Sigmoid colon (tissue), 7 donors: ENCODE measurements around the gene TIMP3. TPM values are rescaled to one million over a fixed set of nuclear protein-coding genes. Genes with fewer than 3 reads are reported as not detected.

Experiments used
- DNase-seq: peaks from one replicate; pipeline ENCODE4 v3.0.0-alpha.2; 2019
- H3K27ac ChIP-seq, 4 donors: fragments of 200-600 bp; sonication (generic); one replicate each; pipeline ENCODE4 v1.5.1; 2016 to 2019; ENCODE audit warnings: mild to moderate bottlenecking in 1 of 4
- H3K27me3 ChIP-seq, 3 donors: fragments of 200-600 bp; sonication (generic); one replicate each; pipeline ENCODE4 v1.5.1; 2019; ENCODE audit warnings: mild to moderate bottlenecking in 1 of 3
- H3K36me3 ChIP-seq, 4 donors: fragments of 200-600 bp; sonication (generic); one replicate each; pipeline ENCODE4 v1.5.1; 2016 to 2019
- H3K4me1 ChIP-seq, 4 donors: fragments of 200-600 bp; sonication (generic); one replicate each; pipeline ENCODE4 v1.5.1; 2017 to 2019
- H3K4me3 ChIP-seq, 4 donors: fragments of 200-600 bp; sonication (generic); one replicate each; pipeline ENCODE4 v1.5.1; 2017 to 2019; ENCODE audit warnings: mild to moderate bottlenecking in 2 of 4, moderate library complexity in 1 of 4
- H3K9me3 ChIP-seq, 4 donors: fragments of 200-600 bp in 3 of 4; sonication (generic) in 3 of 4; one replicate each; pipeline versions ENCODE4 v1.5.1 to v1.6.1; 2013 to 2019
- EP300 ChIP-seq, 4 donors: sonication (generic); formaldehyde crosslinking; IDR thresholded peaks; one replicate each; pipeline ENCODE4 v1.6.1; 2017; ENCODE audit warnings: antibody characterized with exemption in 4 of 4
- POLR2A ChIP-seq, 2 donors: fragments of 450-650 bp; IDR thresholded peaks; one replicate each; pipeline ENCODE4 v1.6.1; 2016; ENCODE audit warnings: antibody characterized with exemption in 2 of 2, mild to moderate bottlenecking in 2 of 2, moderate library complexity in 2 of 2
- POLR2AphosphoS5 ChIP-seq, 4 donors: sonication (generic); formaldehyde crosslinking; IDR thresholded peaks; one replicate each; pipeline ENCODE4 v1.6.1; 2017; ENCODE audit warnings: antibody characterized with exemption in 4 of 4
- WGBS, 2 donors: extraction: QIAGEN DNeasy Blood & Tissue Kit; methylation state at CpG; one replicate each; pipeline ENCODE4 v1.1.7; 2013; 5-methylcytosine and 5-hydroxymethylcytosine counted together
- intact Hi-C: fragments of 100-400 bp; cut with DNase I; formaldehyde crosslinking; loops from one replicate; pipeline ENCODE4 v1.15.1; 2023
- polyA plus RNA-seq, 3 donors: library from polyadenylated mRNA; stranded (reverse); fragments of 200-250 nt; gene quantifications; one replicate each; pipeline ENCODE4 v1.2.3, GENCODE V29; 2013
- total RNA-seq, 4 donors: library from RNA; depleted of rRNA; stranded (reverse); fragments of >200 nt; gene quantifications; one replicate each; pipeline ENCODE4 v1.1.0, GENCODE V29; 2016
- TF ChIP-seq, protein P1 (sequence below), 4 experiments: fragments of 450-650 bp in 3 of 4; fragments of 200-600 bp in 1 of 4; IDR thresholded peaks; one replicate each; pipeline ENCODE4 v1.5.1; 2016 to 2019; ENCODE audit warnings: antibody characterized with exemption in 4 of 4, mild to moderate bottlenecking in 3 of 4, moderate library complexity in 2 of 4
- donor health status: healthy with polysubstance abuse.
- donor health status: Bipolar disorder and iron deficiency.
- donor health status: healthy.

TIMP3 gene
- total and polyA plus RNA-seq, 7 donors: 4.6 to 295 (median 120) TPM

DNA sequence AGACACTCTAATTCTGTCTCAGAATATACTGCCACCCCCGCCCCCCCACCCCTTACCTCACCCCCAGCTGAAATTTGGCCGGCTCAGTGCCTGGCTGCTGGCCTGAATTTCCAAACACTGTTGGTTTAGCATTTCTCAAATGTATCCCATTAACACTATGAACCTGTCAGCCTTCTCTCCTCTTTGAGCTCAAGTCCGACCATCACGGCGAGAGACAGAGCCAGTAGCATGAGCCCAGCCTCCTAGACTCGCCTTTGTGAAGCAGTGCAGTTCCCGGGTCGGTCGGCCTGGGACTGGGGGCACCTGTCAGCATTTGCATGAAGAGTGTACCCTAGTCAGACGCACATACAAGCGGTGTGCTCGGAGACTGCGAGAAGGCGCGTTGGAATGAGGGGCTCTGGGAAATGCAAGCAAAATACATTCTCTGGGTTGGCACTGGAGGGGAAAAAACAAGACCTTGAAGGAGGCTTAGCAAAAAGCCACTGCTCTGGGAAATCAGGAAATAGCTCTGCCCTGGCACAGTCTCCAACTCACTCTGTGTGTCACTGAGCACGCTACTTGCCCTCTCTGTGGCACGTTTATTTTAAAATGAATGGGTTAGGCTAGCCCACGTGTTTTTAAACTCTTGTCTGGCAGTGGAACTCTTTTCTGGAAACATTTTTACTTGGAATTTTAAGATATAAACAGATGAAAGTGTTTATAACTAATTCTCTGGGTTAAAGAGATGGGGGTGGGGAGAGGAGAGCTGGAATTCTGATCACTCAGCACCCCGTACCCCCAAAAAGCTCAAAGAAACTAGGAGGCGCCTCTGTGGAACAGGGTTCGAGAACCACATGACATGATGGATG, 108.3 kb downstream of the TIMP3 start:
- Histone ChIP-seq H3K27ac (peak overlapping the region in 3 of 4 donors; percentile 34 to 55 (median 43)), H3K36me3 (no peaks in the 10 kb centered on the region), H3K4me1 (peaks cover 0 to 48% (median 36%) of the 10 kb centered on the region in 4 donors), H3K27me3 (no peaks in the 10 kb centered on the region), H3K4me3 (peak overlapping the region in 2 of 4 donors; percentile 1 to 13), H3K9me3 (no peaks in the 10 kb centered on the region)
- 74% methylated on average over 21 of the region's 21 CpGs for WGBS, 2 donors
- TF ChIP-seq POLR2AphosphoS5 (IDR thresholded peaks at IDR 0.05): no peak
- intact Hi-C loops: loop anchor here (5.0 kb wide), 2 partner anchors 58 to 108 kb away; partner anchors contain the start of gene TIMP3
- no peak for DNase-seq

DNA sequence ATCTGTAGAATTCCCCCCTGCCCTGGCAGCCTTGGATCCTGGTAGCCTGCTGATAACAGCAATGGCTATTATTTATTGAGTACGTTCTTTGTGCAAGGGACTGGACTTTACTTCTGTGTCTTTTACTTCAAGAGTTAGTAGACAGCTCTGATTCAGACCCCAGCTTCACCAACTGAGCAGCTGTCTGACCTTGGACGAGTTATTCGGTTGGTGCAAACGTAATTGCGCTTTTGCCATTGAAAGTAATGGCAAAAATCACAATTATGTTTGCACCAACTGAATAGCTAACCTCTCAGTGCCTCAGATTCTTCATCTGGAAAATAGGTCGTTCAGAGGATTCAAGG, 108.9 kb downstream of the TIMP3 start:
- TF ChIP-seq, protein P1, sequence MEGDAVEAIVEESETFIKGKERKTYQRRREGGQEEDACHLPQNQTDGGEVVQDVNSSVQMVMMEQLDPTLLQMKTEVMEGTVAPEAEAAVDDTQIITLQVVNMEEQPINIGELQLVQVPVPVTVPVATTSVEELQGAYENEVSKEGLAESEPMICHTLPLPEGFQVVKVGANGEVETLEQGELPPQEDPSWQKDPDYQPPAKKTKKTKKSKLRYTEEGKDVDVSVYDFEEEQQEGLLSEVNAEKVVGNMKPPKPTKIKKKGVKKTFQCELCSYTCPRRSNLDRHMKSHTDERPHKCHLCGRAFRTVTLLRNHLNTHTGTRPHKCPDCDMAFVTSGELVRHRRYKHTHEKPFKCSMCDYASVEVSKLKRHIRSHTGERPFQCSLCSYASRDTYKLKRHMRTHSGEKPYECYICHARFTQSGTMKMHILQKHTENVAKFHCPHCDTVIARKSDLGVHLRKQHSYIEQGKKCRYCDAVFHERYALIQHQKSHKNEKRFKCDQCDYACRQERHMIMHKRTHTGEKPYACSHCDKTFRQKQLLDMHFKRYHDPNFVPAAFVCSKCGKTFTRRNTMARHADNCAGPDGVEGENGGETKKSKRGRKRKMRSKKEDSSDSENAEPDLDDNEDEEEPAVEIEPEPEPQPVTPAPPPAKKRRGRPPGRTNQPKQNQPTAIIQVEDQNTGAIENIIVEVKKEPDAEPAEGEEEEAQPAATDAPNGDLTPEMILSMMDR (IDR thresholded peaks at IDR 0.05): no peak
- no peak for TF ChIP-seq POLR2AphosphoS5 (IDR thresholded peaks at IDR 0.05)
- no peak for TF ChIP-seq EP300 (IDR thresholded peaks at IDR 0.05)
- TF ChIP-seq POLR2A (IDR thresholded peaks at IDR 0.05): no peak
- no peak for DNase-seq
- 79 to 82% methylated on average over 6 of the region's 6 CpGs for WGBS, 2 donors
- Histone ChIP-seq H3K4me3 (no peak overlapping the region), H3K36me3 (no peaks in the 10 kb centered on the region), H3K27ac (no peak overlapping the region), H3K4me1 (peaks cover 0 to 42% (median 32%) of the 10 kb centered on the region in 4 donors), H3K9me3 (no peaks in the 10 kb centered on the region), H3K27me3 (no peaks in the 10 kb centered on the region)
- intact Hi-C loops: loop anchor here (5.0 kb wide), 1 partner anchor 108 kb away; the partner anchor contains the start of gene TIMP3

DNA sequence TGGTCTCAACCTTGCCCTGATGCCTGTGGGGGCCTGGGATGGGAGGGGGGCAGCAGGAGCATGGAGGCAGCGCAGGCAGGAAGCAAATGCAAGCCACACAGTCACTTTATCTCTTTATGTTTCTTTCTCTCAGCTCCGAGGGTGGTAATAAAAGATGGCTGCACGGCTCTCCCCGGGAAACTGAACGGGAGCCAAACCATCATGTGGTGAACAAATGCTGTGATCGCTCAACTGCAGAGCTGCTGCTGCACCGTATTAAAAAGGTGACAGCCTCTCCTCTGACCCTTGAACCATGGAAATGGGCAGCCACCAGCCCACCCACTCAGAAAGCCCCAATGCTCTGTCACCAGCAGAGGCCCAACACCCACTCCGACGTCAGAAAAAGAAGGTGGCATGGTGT, 110.0 kb downstream of the TIMP3 start:
- H3K4me1 ChIP-seq: peaks cover 0 to 31% (median 25%) of the 10 kb centered on the region in 4 donors
- DNase-seq: no peak
- H3K27ac ChIP-seq: no peak overlapping the region
- TF ChIP-seq POLR2AphosphoS5 (IDR thresholded peaks at IDR 0.05): no peak
- TF ChIP-seq POLR2A (IDR thresholded peaks at IDR 0.05): no peak
- TF ChIP-seq, protein P1 (IDR thresholded peaks at IDR 0.05): no peak
- TF ChIP-seq EP300 (IDR thresholded peaks at IDR 0.05): no peak
- intact Hi-C loops: loop anchor here (5.0 kb wide), 1 partner anchor 109 kb away; the partner anchor contains the start of gene TIMP3
- H3K9me3 ChIP-seq: peaks cover 0 to 6% (median 2%) of the 10 kb centered on the region in 4 donors
- H3K27me3 ChIP-seq: no peaks in the 10 kb centered on the region
- H3K4me3 ChIP-seq: no peak overlapping the region
- 35 to 52% methylated on average over 9 of the region's 9 CpGs for WGBS, 2 donors
- H3K36me3 ChIP-seq: no peaks in the 10 kb centered on the region
